PC-9 (cell line): ENCODE results near the gene SOX4. TPM values are rescaled to one million over a fixed set of nuclear protein-coding genes. Genes with fewer than 3 reads are reported as not detected.

Source experiments
- BruUV-seq: library from RNA; stranded (reverse); fragments of 400-500 nt; replicated peaks from 2 replicates; lab custom pipeline; 2021; lab: Mats Ljungman, UMichigan
- CTCF ChIA-PET: fragments of 300-600 bp; sonication (Branson Sonifier 250); formaldehyde crosslinking; loops from one replicate; lab custom pipeline; 2022; ENCODE audit warnings: antibody characterized with exemption; lab: Charles Lee
- POLR2A ChIA-PET: fragments of 300-600 bp; sonication (Branson Sonifier 250); formaldehyde crosslinking; loops from one replicate; lab custom pipeline; 2022; ENCODE audit warnings: antibody characterized with exemption; ENCODE audit not compliant: unreplicated experiment; lab: Charles Lee
- DNase-seq, 2 experiments: peaks; one replicate each; pipeline versions ENCODE4 v3.0.0 to v3.0.0-alpha.2; 2015 to 2022; ENCODE audit warnings: mixed read lengths in 1 of 2
- H2AFZ ChIP-seq: fragments of 200-600 bp; sonication (generic); 2 replicates; pipeline ENCODE4 v1.8.1; 2017; ENCODE audit warnings: antibody characterized with exemption
- H3F3A ChIP-seq: fragments of 200-600 bp; sonication (generic); 2 replicates; pipeline ENCODE4 v1.8.1; 2017; ENCODE audit warnings: antibody characterized with exemption, mild to moderate bottlenecking, low read depth; ENCODE audit not compliant: insufficient read depth
- H3K27ac ChIP-seq: fragments of 200-600 bp; sonication (generic); 2 replicates; pipeline ENCODE4 v1.6.1; 2016; ENCODE audit warnings: mixed run types
- H3K27me3 ChIP-seq: fragments of 200-600 bp; sonication (generic); 2 replicates; pipeline ENCODE4 v1.6.1; 2016; ENCODE audit warnings: low read depth, mixed run types; ENCODE audit not compliant: insufficient read depth
- H3K36me3 ChIP-seq: fragments of 200-600 bp; sonication (generic); 2 replicates; pipeline ENCODE4 v1.6.1; 2016; ENCODE audit warnings: low read depth, mixed run types
- H3K4me1 ChIP-seq: fragments of 200-600 bp; sonication (generic); replicated peaks from 2 replicates; pipeline ENCODE4 v1.6.1; 2016; ENCODE audit warnings: mixed run types; ENCODE audit not compliant: insufficient read depth
- H3K4me2 ChIP-seq: fragments of 200-600 bp; sonication (generic); 2 replicates; pipeline ENCODE4 v1.6.1; 2017; ENCODE audit warnings: mixed run types
- H3K4me3 ChIP-seq: fragments of 200-600 bp; sonication (generic); 2 replicates; pipeline ENCODE4 v1.6.1; 2016; ENCODE audit warnings: mixed run types
- H3K79me2 ChIP-seq: fragments of 200-600 bp; sonication (generic); 2 replicates; pipeline ENCODE4 v1.6.1; 2017; ENCODE audit warnings: low read depth, mixed run types
- H3K9me2 ChIP-seq: fragments of 200-600 bp; sonication (generic); 2 replicates; pipeline ENCODE4 v1.8.1; 2017; ENCODE audit warnings: mild to moderate bottlenecking; ENCODE audit not compliant: insufficient read depth
- H3K9me3 ChIP-seq: fragments of 200-600 bp; sonication (generic); 2 replicates; pipeline ENCODE4 v1.8.1; 2016; ENCODE audit warnings: low read depth; ENCODE audit not compliant: insufficient read depth
- H4K20me1 ChIP-seq: fragments of 200-600 bp; sonication (generic); 2 replicates; pipeline ENCODE4 v1.8.1; 2017; ENCODE audit not compliant: insufficient read depth
- CTCF ChIP-seq: fragments of 200-600 bp; sonication (generic); conservative IDR thresholded peaks from 2 replicates; pipeline ENCODE4 v1.6.1; 2017; ENCODE audit warnings: mixed run types, antibody characterized with exemption, mild to moderate bottlenecking, moderate library complexity
- EZH2 ChIP-seq: fragments of 200-600 bp; sonication (generic); IDR thresholded peaks from 2 replicates; pipeline ENCODE4 v1.8.0; 2017; ENCODE audit warnings: antibody characterized with exemption, low read depth
- intact Hi-C: fragments of 100-400 bp; cut with micrococcal nuclease; formaldehyde crosslinking; loops from one replicate; pipeline ENCODE4 v1.10.0; 2022; ENCODE audit not compliant: unreplicated experiment
- total RNA-seq: library from RNA; stranded (reverse); gene quantifications from 2 replicates; pipeline ENCODE4 v1.2.3, GENCODE V29; 2021

The SOX4 gene
- total RNA-seq, 1 experiment from 2014 or later, result 32.8 TPM

GRCh38 chr6:21578523-21578922, 15.0 kb upstream of the SOX4 start:
- Histone ChIP-seq H2AFZ (no peak overlapping the region), H3K4me2 (no peak overlapping the region), H3K4me3 (no peak overlapping the region), H3K4me1 (no peaks in the 10 kb centered on the region), H3F3A (no peaks in the 10 kb centered on the region), H3K36me3 (no peaks in the 10 kb centered on the region), H3K27me3 (no peaks in the 10 kb centered on the region), H3K27ac (no peak overlapping the region), H3K79me2 (no peaks in the 10 kb centered on the region), H3K9me3 (peaks cover 11% of the 10 kb centered on the region; the same call in 1 of the 2 replicates), H4K20me1 (no peaks in the 10 kb centered on the region), H3K9me2 (no peaks in the 10 kb centered on the region)
- TF ChIP-seq CTCF (no peak), EZH2 (no peak)
- ChIA-PET POLR2A (no interaction called here), CTCF (no interaction called here)
- no TSS peak for BruUV-seq
- intact Hi-C loops, result no loop called here
- no peak for DNase-seq

GRCh38 chr6:21582651-21583050, 10.9 kb upstream of the SOX4 start:
- intact Hi-C loops, result loop anchor here (10.0 kb wide), 4 partner anchors 198 to 1488 kb away; no protein-coding TSS in a partner anchor
- Histone ChIP-seq H3K79me2 (no peaks in the 10 kb centered on the region), H3K4me2 (no peak overlapping the region), H3K27ac (no peak overlapping the region), H4K20me1 (no peaks in the 10 kb centered on the region), H3K27me3 (no peaks in the 10 kb centered on the region), H3K4me3 (no peak overlapping the region), H3K9me3 (peaks cover 11% of the 10 kb centered on the region; the same call in 1 of the 2 replicates), H2AFZ (no peak overlapping the region), H3F3A (no peaks in the 10 kb centered on the region), H3K36me3 (no peaks in the 10 kb centered on the region), H3K9me2 (no peaks in the 10 kb centered on the region), H3K4me1 (0 out of 2 replicates have a peak, but pooled peaks cover 3% of the 10 kb centered on the region)
- DNase-seq, result no peak
- POLR2A ChIA-PET, result no interaction called here
- no peak for TF ChIP-seq EZH2
- TF ChIP-seq CTCF, result no peak
- no TSS peak for BruUV-seq
- CTCF ChIA-PET, result no interaction called here

GRCh38 chr6:21586300-21586699, 7.3 kb upstream of the SOX4 start:
- POLR2A ChIA-PET, result no interaction called here
- CTCF ChIA-PET, result no interaction called here

More at GRCh38 chr6:21586300-21586699, 7.3 kb upstream of the SOX4 start:
- intact Hi-C loops, result loop anchor here (5.0 to 10.0 kb wide), 5 partner anchors 201 to 1861 kb away; no protein-coding TSS in a partner anchor
- Histone ChIP-seq H3K36me3 (no peaks in the 10 kb centered on the region), H3K79me2 (no peaks in the 10 kb centered on the region), H3F3A (peaks cover 14% of the 10 kb centered on the region), H3K4me3 (peak overlapping the region; percentile 97; the same call in 1 of the 2 replicates), H3K27me3 (no peaks in the 10 kb centered on the region), H4K20me1 (no peaks in the 10 kb centered on the region), H2AFZ (peak overlapping the region; percentile 95), H3K4me2 (peak overlapping the region; percentile 98), H3K27ac (no peak overlapping the region), H3K4me1 (peaks cover 8% of the 10 kb centered on the region), H3K9me3 (peaks cover 11% of the 10 kb centered on the region; the same call in 1 of the 2 replicates), H3K9me2 (no peaks in the 10 kb centered on the region)
- no peak for DNase-seq
- no TSS peak for BruUV-seq
- TF ChIP-seq EZH2 (no peak), CTCF (no peak)
